Measurements from ENCODE around the gene LRRC14B.

GRCh38 chr5:181566-181965, 9.7 kb upstream of the LRRC14B start:
- TF ChIP-seq POLR2AphosphoS5 (IDR thresholded peaks at IDR 0.05; ENCODE audit: low read depth, low read length) = no peak
- no peak for TF ChIP-seq TAF1 (IDR thresholded peaks at IDR 0.05; ENCODE audit: low read depth, low read length)
- TF ChIP-seq POLR2A (IDR thresholded peaks at IDR 0.05; ENCODE audit: low read depth, low read length) = no peak
- no peak for TF ChIP-seq PAX5 (IDR thresholded peaks at IDR 0.05; ENCODE audit: insufficient read depth, low read length, severe bottlenecking)
